GM19452 (cell line): ENCODE results near the gene ABCA13.
"Not testable (repeated sequence)": the region's sequence is repeated elsewhere in the genome, so short reads cannot be mapped to it uniquely, and the experiment has no call there.

ENCODE experiments used
- ATAC-seq: cut with Tn5 transposase; IDR thresholded peaks from one replicate; pipeline ENCODE4 v1.9.1; 2021; ENCODE audit not compliant: unreplicated experiment

Gene ABCA13

GRCh38 chr7:48171202-48171601, at the start of gene ABCA13:
Gene ABCA13 (plus strand): TSS chr7:48171458. CDS start chr7:48171484, 26 bp downstream.
- ATAC-seq = no peak

- no peak for ATAC-seq
Observed at GRCh38 chr7:48126037-48126436, 45.2 kb upstream of the ABCA13 start.

GRCh38 chr7:48130658-48131108, 40.6 kb upstream of the ABCA13 start:
- ATAC-seq = peak; percentile 82

GRCh38 chr7:48132792-48133191, 38.5 kb upstream of the ABCA13 start:
- ATAC-seq = no peak

GRCh38 chr7:48139459-48139858, 31.8 kb upstream of the ABCA13 start:
- no peak for ATAC-seq

GRCh38 chr7:48140001-48140681, 31.1 kb upstream of the ABCA13 start:
- ATAC-seq = no peak

GRCh38 chr7:48141521-48141920, 29.7 kb upstream of the ABCA13 start:
- no peak for ATAC-seq

- ATAC-seq = no peak
Observed at GRCh38 chr7:48144291-48144768, 26.9 kb upstream of the ABCA13 start.

GRCh38 chr7:48147078-48147591, 24.1 kb upstream of the ABCA13 start:
- ATAC-seq = no peak

- ATAC-seq = not testable (repeated sequence)
Observed at GRCh38 chr7:48147690-48148089, 23.6 kb upstream of the ABCA13 start.

- ATAC-seq = no peak
Observed at GRCh38 chr7:48148311-48148710, 22.9 kb upstream of the ABCA13 start.

GRCh38 chr7:48149058-48149457, 22.2 kb upstream of the ABCA13 start:
- no peak for ATAC-seq

GRCh38 chr7:48150086-48150485, 21.2 kb upstream of the ABCA13 start:
- no peak for ATAC-seq

- ATAC-seq = no peak
Observed at GRCh38 chr7:48154792-48155413, 16.4 kb upstream of the ABCA13 start.

GRCh38 chr7:48158404-48158803, 12.9 kb upstream of the ABCA13 start:
- no peak for ATAC-seq

- ATAC-seq = no peak
Observed at GRCh38 chr7:48161407-48162125, 9.7 kb upstream of the ABCA13 start.

- no peak for ATAC-seq
Observed at GRCh38 chr7:48165157-48165556, 6.1 kb upstream of the ABCA13 start.

- ATAC-seq = no peak
Observed at GRCh38 chr7:48168159-48168558, 3.1 kb upstream of the ABCA13 start.

- ATAC-seq = no peak
Observed at GRCh38 chr7:48170506-48170905, 752 bp upstream of the ABCA13 start.

- no peak for ATAC-seq
Observed at GRCh38 chr7:48173313-48173712, 2.1 kb downstream of the ABCA13 start.

- ATAC-seq = no peak
Observed at GRCh38 chr7:48173756-48174382, 2.6 kb downstream of the ABCA13 start.
